ENCODE results near the gene INTS7.

INTS7 gene

GRCh38 chr1:212042436-212042835 is 7.1 kb upstream of the INTS7 start:
- Histone ChIP-seq H4K8ac (ENCODE audit: low read length) (no peak overlapping the region), H3K79me1 (replicated peaks; ENCODE audit: low read length, poor library complexity, severe bottlenecking) (peaks cover 7% of the 10 kb centered on the region), H3K4me1 (ENCODE audit: control insufficient read depth, insufficient read depth, low read depth, low read length) (peaks cover 3% of the 10 kb centered on the region), H2BK12ac (ENCODE audit: low read length in 2 of 2) (no peak overlapping the region), H4K91ac (ENCODE audit: low read length) (no peak overlapping the region), H3K36me3 (ENCODE audit: control insufficient read depth in 1 of 2, insufficient read depth in 2 of 2, low read depth in 1 of 2, low read length in 2 of 2) (no peaks in the 10 kb centered on the region), H2BK15ac (ENCODE audit: low read depth, poor library complexity, severe bottlenecking) (no peak overlapping the region), H2AK5ac (ENCODE audit: low read length, severe bottlenecking) (no peak overlapping the region), H3K23ac (ENCODE audit: low read length in 2 of 2) (no peak overlapping the region), H2AFZ (ENCODE audit: low read depth, low read length) (no peak overlapping the region), H3K4me2 (ENCODE audit: low read length, poor library complexity, severe bottlenecking) (no peak overlapping the region), H2BK5ac (ENCODE audit: low read depth, low read length, poor library complexity, severe bottlenecking) (no peak overlapping the region), H3K4me3 (ENCODE audit: insufficient read depth in 1 of 2, low read depth in 1 of 2, low read length in 2 of 2) (no peak overlapping the region), H3K4ac (ENCODE audit: low read depth in 1 of 2, low read length in 2 of 2) (no peak overlapping the region), H3K27me3 (ENCODE audit: control insufficient read depth in 1 of 2, insufficient read depth in 1 of 2, low read length in 2 of 2) (no peaks in the 10 kb centered on the region), H3K9ac (ENCODE audit: low read length) (no peak overlapping the region), H3K9me3 (ENCODE audit: control insufficient read depth, low read length) (no peaks in the 10 kb centered on the region), H3K18ac (ENCODE audit: low read depth in 1 of 2, low read length in 2 of 2) (no peak overlapping the region), H2BK120ac (ENCODE audit: low read depth, low read length) (no peak overlapping the region), H3K14ac (ENCODE audit: low read length in 2 of 2) (no peak overlapping the region), H3K27ac (ENCODE audit: low read length, poor library complexity, severe bottlenecking) (no peak overlapping the region)
- DNase-seq: no peak

DNA sequence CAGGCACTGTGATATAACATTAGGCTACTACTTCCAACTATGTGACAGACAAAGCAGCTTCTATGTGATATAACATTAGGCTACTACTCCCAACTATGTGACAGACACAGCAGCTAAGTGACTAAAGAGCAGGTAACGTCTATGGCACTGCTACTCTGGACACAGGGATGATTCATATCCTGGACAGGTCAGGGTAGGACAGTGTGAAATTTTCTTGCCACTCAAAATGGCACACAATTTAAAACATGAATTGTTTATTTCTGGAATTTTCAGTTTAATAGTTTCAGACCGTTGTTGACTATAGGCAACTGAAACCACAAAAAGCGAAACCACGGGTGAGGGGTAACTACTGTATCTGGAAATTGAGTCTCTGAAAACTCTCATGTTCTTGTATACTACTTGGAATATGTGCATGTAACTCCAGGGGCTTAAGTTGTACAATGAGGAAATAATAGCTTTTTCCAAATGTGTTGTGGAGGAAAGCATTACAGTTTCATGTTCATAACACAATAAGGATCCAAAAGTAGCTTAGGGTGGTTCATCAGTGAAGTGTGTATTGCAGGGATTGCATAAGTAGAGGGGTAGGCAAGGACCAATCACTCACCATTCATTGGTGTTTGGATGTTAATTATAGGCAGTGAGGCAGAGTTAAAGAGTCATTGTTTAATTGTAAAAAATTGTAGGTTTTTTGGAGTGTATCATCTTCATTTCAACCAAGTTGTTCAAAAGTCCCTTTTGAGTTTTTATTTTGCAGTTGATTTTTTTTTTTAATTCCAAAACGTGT is 5.5 kb upstream of the INTS7 start:
- peak; percentile 15 for DNase-seq
- no peaks in the 10 kb centered on the region for H3K9me3 ChIP-seq (ENCODE audit: control insufficient read depth, low read length)
- no peaks in the 10 kb centered on the region for H3K36me3 ChIP-seq (ENCODE audit: control insufficient read depth in 1 of 2, insufficient read depth in 2 of 2, low read depth in 1 of 2, low read length in 2 of 2)
- H2BK120ac ChIP-seq (ENCODE audit: low read depth, low read length): no peak overlapping the region
- no peak overlapping the region for H3K18ac ChIP-seq (ENCODE audit: low read depth in 1 of 2, low read length in 2 of 2)
- no peak overlapping the region for H3K14ac ChIP-seq (ENCODE audit: low read length in 2 of 2)
- peak overlapping the region; percentile 52 for H4K8ac ChIP-seq (ENCODE audit: low read length)
- no peak overlapping the region for H2BK5ac ChIP-seq (ENCODE audit: low read depth, low read length, poor library complexity, severe bottlenecking)
- peaks cover 10% of the 10 kb centered on the region for H3K79me1 ChIP-seq (replicated peaks; ENCODE audit: low read length, poor library complexity, severe bottlenecking)
- H2AK5ac ChIP-seq (ENCODE audit: low read length, severe bottlenecking): no peak overlapping the region
- no peak overlapping the region for H3K27ac ChIP-seq (ENCODE audit: low read length, poor library complexity, severe bottlenecking)
- H3K27me3 ChIP-seq (ENCODE audit: control insufficient read depth in 1 of 2, insufficient read depth in 1 of 2, low read length in 2 of 2): no peaks in the 10 kb centered on the region
- no peak overlapping the region for H3K4me2 ChIP-seq (ENCODE audit: low read length, poor library complexity, severe bottlenecking)
- peak overlapping the region in 1 of 2 experiments; percentile 64 for H2BK12ac ChIP-seq (ENCODE audit: low read length in 2 of 2)
- peaks cover 2% of the 10 kb centered on the region for H3K4me1 ChIP-seq (ENCODE audit: control insufficient read depth, insufficient read depth, low read depth, low read length)
- no peak overlapping the region for H3K4me3 ChIP-seq (ENCODE audit: insufficient read depth in 1 of 2, low read depth in 1 of 2, low read length in 2 of 2)
- no peak overlapping the region for H4K91ac ChIP-seq (ENCODE audit: low read length)
- no peak overlapping the region for H3K9ac ChIP-seq (ENCODE audit: low read length)
- H3K4ac ChIP-seq (ENCODE audit: low read depth in 1 of 2, low read length in 2 of 2): no peak overlapping the region
- H2BK15ac ChIP-seq (ENCODE audit: low read depth, poor library complexity, severe bottlenecking): no peak overlapping the region
- H2AFZ ChIP-seq (ENCODE audit: low read depth, low read length): no peak overlapping the region
- WGBS: 82% methylated on average over 3 of the region's 5 CpGs
- H3K23ac ChIP-seq (ENCODE audit: low read length in 2 of 2): no peak overlapping the region

- Histone ChIP-seq H2BK15ac (ENCODE audit: low read depth, poor library complexity, severe bottlenecking) (no peak overlapping the region), H3K9ac (ENCODE audit: low read length) (no peak overlapping the region), H3K36me3 (ENCODE audit: control insufficient read depth in 1 of 2, insufficient read depth in 2 of 2, low read depth in 1 of 2, low read length in 2 of 2) (no peaks in the 10 kb centered on the region), H3K4me2 (ENCODE audit: low read length, poor library complexity, severe bottlenecking) (no peak overlapping the region), H3K27me3 (ENCODE audit: control insufficient read depth in 1 of 2, insufficient read depth in 1 of 2, low read length in 2 of 2) (no peaks in the 10 kb centered on the region), H3K4me3 (ENCODE audit: insufficient read depth in 1 of 2, low read depth in 1 of 2, low read length in 2 of 2) (no peak overlapping the region), H3K23ac (ENCODE audit: low read length in 2 of 2) (no peak overlapping the region), H3K9me3 (ENCODE audit: control insufficient read depth, low read length) (no peaks in the 10 kb centered on the region), H4K91ac (ENCODE audit: low read length) (no peak overlapping the region), H3K4ac (ENCODE audit: low read depth in 1 of 2, low read length in 2 of 2) (no peak overlapping the region), H2BK5ac (ENCODE audit: low read depth, low read length, poor library complexity, severe bottlenecking) (no peak overlapping the region), H3K4me1 (ENCODE audit: control insufficient read depth, insufficient read depth, low read depth, low read length) (peaks cover 2% of the 10 kb centered on the region), H3K79me1 (replicated peaks; ENCODE audit: low read length, poor library complexity, severe bottlenecking) (peaks cover 9% of the 10 kb centered on the region), H3K18ac (ENCODE audit: low read depth in 1 of 2, low read length in 2 of 2) (no peak overlapping the region), H2AK5ac (ENCODE audit: low read length, severe bottlenecking) (no peak overlapping the region), H3K14ac (ENCODE audit: low read length in 2 of 2) (no peak overlapping the region), H3K27ac (ENCODE audit: low read length, poor library complexity, severe bottlenecking) (no peak overlapping the region), H2BK12ac (ENCODE audit: low read length in 2 of 2) (no peak overlapping the region), H2BK120ac (ENCODE audit: low read depth, low read length) (no peak overlapping the region), H4K8ac (ENCODE audit: low read length) (no peak overlapping the region), H2AFZ (ENCODE audit: low read depth, low read length) (no peak overlapping the region)
- DNase-seq: no peak
- 100% methylated on average over 1 of the region's 2 CpGs for WGBS
These were observed 4.3 kb upstream of the INTS7 start for GRCh38 chr1:212039622-212040021.

DNA sequence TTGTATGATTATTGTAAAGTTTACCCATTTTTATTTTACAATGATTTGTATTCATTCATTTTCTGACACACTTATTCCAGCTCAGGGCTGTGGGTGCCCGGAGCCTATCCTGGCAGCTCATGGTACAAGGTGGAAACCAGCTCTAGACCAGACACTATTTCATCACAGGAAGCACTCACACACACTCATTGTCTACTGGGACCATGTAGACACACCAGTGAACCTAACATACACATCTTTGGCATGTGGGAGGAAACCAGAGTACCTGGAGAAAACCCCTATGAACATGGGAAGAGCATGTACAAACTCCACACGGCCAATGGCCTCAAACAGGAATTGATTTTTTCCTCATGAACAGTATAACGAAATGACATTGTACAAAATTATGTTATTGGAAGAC is 2.5 kb upstream of the INTS7 start:
- Histone ChIP-seq H4K8ac (ENCODE audit: low read length) (peak overlapping the region; percentile 52), H3K36me3 (ENCODE audit: control insufficient read depth in 1 of 2, insufficient read depth in 2 of 2, low read depth in 1 of 2, low read length in 2 of 2) (no peaks in the 10 kb centered on the region)
- 92% methylated on average over 1 of the region's 3 CpGs for WGBS

More for the DNA sequence above, 2.5 kb upstream of the INTS7 start:
- H3K27ac ChIP-seq (ENCODE audit: low read length, poor library complexity, severe bottlenecking): no peak overlapping the region
- H4K91ac ChIP-seq (ENCODE audit: low read length): no peak overlapping the region
- DNase-seq: peak; percentile 23
- peaks cover 2% of the 10 kb centered on the region for H3K4me1 ChIP-seq (ENCODE audit: control insufficient read depth, insufficient read depth, low read depth, low read length)
- no peak overlapping the region for H2BK5ac ChIP-seq (ENCODE audit: low read depth, low read length, poor library complexity, severe bottlenecking)
- peaks cover 6% of the 10 kb centered on the region for H3K79me1 ChIP-seq (replicated peaks; ENCODE audit: low read length, poor library complexity, severe bottlenecking)
- H3K4me2 ChIP-seq (ENCODE audit: low read length, poor library complexity, severe bottlenecking): no peak overlapping the region
- no peaks in the 10 kb centered on the region for H3K9me3 ChIP-seq (ENCODE audit: control insufficient read depth, low read length)
- no peaks in the 10 kb centered on the region for H3K27me3 ChIP-seq (ENCODE audit: control insufficient read depth in 1 of 2, insufficient read depth in 1 of 2, low read length in 2 of 2)
- no peak overlapping the region for H3K18ac ChIP-seq (ENCODE audit: low read depth in 1 of 2, low read length in 2 of 2)
- H3K4me3 ChIP-seq (ENCODE audit: insufficient read depth in 1 of 2, low read depth in 1 of 2, low read length in 2 of 2): no peak overlapping the region
- no peak overlapping the region for H3K9ac ChIP-seq (ENCODE audit: low read length)
- no peak overlapping the region for H3K23ac ChIP-seq (ENCODE audit: low read length in 2 of 2)
- H2BK15ac ChIP-seq (ENCODE audit: low read depth, poor library complexity, severe bottlenecking): no peak overlapping the region
- H2AFZ ChIP-seq (ENCODE audit: low read depth, low read length): no peak overlapping the region
- H3K14ac ChIP-seq (ENCODE audit: low read length in 2 of 2): no peak overlapping the region
- H2BK12ac ChIP-seq (ENCODE audit: low read length in 2 of 2): no peak overlapping the region
- H3K4ac ChIP-seq (ENCODE audit: low read depth in 1 of 2, low read length in 2 of 2): no peak overlapping the region
- H2BK120ac ChIP-seq (ENCODE audit: low read depth, low read length): no peak overlapping the region
- no peak overlapping the region for H2AK5ac ChIP-seq (ENCODE audit: low read length, severe bottlenecking)
